BLaER1 treated with 17β-estradiol and CSF1 and Interleukin-3, amounts not matched to agents 10 nM and 100 nM (cell line): ENCODE data around the gene CLPTM1L.

ENCODE experiments used
- H3K27ac ChIP-seq, 11 experiments: shearing (Covaris generic); formaldehyde crosslinking; 2 replicates each; pipeline ENCODE4 v1.8.1; 2022
- H3K27me3 ChIP-seq, 11 experiments: shearing (Covaris generic); formaldehyde crosslinking; 2 replicates each; pipeline ENCODE4 v1.8.1; 2022
- H3K36me3 ChIP-seq, 11 experiments: shearing (Covaris generic); formaldehyde crosslinking; 2 replicates each; pipeline ENCODE4 v1.8.1; 2022
- H3K4me1 ChIP-seq, 10 experiments: shearing (Covaris generic); formaldehyde crosslinking; 2 replicates each; pipeline ENCODE4 v1.8.1; 2022
- H3K4me2 ChIP-seq, 11 experiments: shearing (Covaris generic); formaldehyde crosslinking; 2 replicates each; pipeline ENCODE4 v1.8.1; 2022
- H3K4me3 ChIP-seq, 10 experiments: shearing (Covaris generic); formaldehyde crosslinking; 2 replicates each; pipeline ENCODE4 v1.8.1; 2022
- H3K9ac ChIP-seq, 11 experiments: shearing (Covaris generic); formaldehyde crosslinking; 2 replicates each; pipeline ENCODE4 v1.8.1; 2022
- H3K9me3 ChIP-seq, 11 experiments: shearing (Covaris generic); formaldehyde crosslinking; replicated peaks in 1 of 11; 2 replicates each; pipeline ENCODE4 v1.8.1; 2022
- H4K20me1 ChIP-seq, 11 experiments: shearing (Covaris generic); formaldehyde crosslinking; 2 replicates each; pipeline ENCODE4 v1.8.1; 2022
- Cebpa-rat ChIP-seq, 11 experiments: shearing (Covaris generic); IDR thresholded peaks; 2 replicates each; pipeline ENCODE4 v1.8.1; 2022

CLPTM1L gene

DNA sequence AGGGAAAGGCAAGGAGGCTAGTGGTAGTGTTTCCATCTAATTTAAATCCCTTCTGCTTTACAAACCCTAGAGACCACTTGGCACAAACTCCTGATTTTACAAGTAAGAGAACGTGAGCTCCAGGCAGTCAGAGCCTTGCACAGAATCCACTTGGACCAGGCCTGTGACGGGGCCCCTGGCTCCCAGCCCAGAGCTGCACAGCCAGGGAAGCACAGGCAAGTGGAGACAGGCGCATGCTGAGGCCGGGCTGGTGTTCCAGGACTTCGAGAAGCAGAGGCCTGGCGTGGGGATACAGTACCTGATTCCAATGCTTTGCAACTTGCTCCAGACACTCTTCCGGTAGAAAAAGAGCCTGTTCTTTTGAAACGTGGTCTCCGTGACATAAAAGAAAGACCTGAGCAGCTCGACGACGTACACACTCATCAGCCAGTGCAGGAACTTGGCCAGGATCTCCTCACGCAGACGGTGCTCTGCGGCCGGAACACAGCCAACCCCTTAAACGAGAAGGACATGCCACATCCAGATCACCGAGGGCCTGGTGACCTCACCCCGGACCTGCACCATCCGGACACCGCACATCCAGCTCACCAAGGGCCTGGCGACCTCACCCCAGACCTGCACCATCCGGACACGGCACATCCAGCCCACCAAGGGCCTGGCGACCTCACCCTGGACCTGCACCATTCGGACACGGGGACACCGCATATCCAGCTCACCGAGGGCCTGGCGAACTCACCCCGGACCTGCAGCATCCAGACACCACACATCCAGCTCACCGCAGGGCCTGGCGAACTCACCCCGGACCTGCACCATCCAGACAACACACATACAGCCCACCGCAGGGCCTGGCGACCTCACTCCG, 62.5 kb downstream of the CLPTM1L start:
- Histone ChIP-seq H4K20me1 (peaks cover 0 to 92% (median 27%) of the 10 kb centered on the region in 11 experiments; a peak in 12 of 22 replicates), H3K9ac (no peak overlapping the region), H3K4me2 (no peak overlapping the region), H3K27me3 (no peaks in the 10 kb centered on the region), H3K27ac (no peak overlapping the region), H3K36me3 (peaks cover 0 to 94% (median 84%) of the 10 kb centered on the region in 11 experiments; a peak in 18 of 22 replicates), H3K4me1 (no peaks in the 10 kb centered on the region), H3K9me3 (peaks cover 0 to 26% (median 5%) of the 10 kb centered on the region in 11 experiments; a peak in 7 of 22 replicates), H3K4me3 (no peak overlapping the region)
- TF ChIP-seq Cebpa-rat (IDR thresholded peaks at IDR 0.05): no peak

DNA sequence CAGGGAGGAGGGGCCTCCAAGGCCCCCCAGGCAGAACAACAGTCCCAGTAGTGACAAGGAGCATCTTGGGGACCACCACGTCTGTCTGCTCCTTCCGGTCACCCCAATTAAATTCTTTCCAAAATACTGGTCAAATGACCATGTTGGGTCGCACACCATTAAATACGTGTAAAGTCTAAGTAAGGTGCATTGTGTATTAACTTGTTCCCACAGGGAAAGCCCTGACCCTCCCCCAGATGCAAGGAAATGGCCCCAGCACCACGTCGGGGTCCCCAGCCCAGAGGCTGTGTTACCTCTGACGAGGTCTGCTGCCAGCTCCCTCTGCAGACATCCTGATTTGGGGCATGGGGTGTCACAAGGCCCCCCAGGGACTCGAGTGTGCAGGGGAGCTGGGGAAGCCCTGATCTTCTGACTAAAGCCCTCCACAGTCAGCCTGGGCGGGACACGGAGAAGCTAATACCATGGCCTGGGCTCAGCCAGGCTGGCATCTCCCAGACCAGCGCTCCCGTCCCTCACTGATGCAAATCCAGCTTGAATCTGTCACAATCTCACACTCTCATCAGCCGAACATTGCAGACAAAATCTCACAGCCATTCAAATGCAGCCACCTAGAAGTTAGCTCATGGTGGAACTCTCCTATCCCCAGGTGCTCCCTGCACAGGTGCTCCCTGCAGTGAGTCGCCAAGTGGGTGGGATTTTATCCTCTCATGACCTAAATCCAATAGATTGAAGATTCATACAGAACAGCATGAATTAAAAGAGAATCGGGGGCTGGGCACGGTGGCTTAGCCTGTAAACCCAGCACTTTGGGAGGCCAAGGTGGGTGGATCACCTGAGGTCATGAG, 63.6 kb downstream of the CLPTM1L start:
- H3K27ac ChIP-seq: no peak overlapping the region
- peaks cover 0 to 33% (median 5%) of the 10 kb centered on the region in 11 experiments; a peak in 8 of 22 replicates for H3K9me3 ChIP-seq
- H4K20me1 ChIP-seq: peaks cover 0 to 92% (median 27%) of the 10 kb centered on the region in 11 experiments; a peak in 12 of 22 replicates
- H3K36me3 ChIP-seq: peaks cover 0 to 94% (median 81%) of the 10 kb centered on the region in 11 experiments; a peak in 18 of 22 replicates
- H3K27me3 ChIP-seq: no peaks in the 10 kb centered on the region
- TF ChIP-seq Cebpa-rat (IDR thresholded peaks at IDR 0.05): no peak
- no peak overlapping the region for H3K4me3 ChIP-seq
- no peaks in the 10 kb centered on the region for H3K4me1 ChIP-seq
- no peak overlapping the region for H3K4me2 ChIP-seq
- no peak overlapping the region for H3K9ac ChIP-seq

- peaks cover 0 to 88% (median 27%) of the 10 kb centered on the region in 11 experiments; a peak in 12 of 22 replicates for H4K20me1 ChIP-seq
- H3K27me3 ChIP-seq: no peaks in the 10 kb centered on the region
- no peak overlapping the region for H3K4me3 ChIP-seq
- no peak overlapping the region for H3K4me2 ChIP-seq
- no peak overlapping the region for H3K9ac ChIP-seq
- H3K27ac ChIP-seq: no peak overlapping the region
- TF ChIP-seq Cebpa-rat (IDR thresholded peaks at IDR 0.05): no peak
- peaks cover 0 to 93% (median 75%) of the 10 kb centered on the region in 11 experiments; a peak in 18 of 22 replicates for H3K36me3 ChIP-seq
- peaks cover 0 to 33% (median 5%) of the 10 kb centered on the region in 11 experiments; a peak in 8 of 22 replicates for H3K9me3 ChIP-seq
- H3K4me1 ChIP-seq: no peaks in the 10 kb centered on the region
Measured at GRCh38 chr5:1280177-1281037, 64.5 kb downstream of the CLPTM1L start.

GRCh38 chr5:1279443-1280151, 65.3 kb downstream of the CLPTM1L start:
- Histone ChIP-seq H3K9ac (no peak overlapping the region), H4K20me1 (peaks cover 0 to 85% (median 27%) of the 10 kb centered on the region in 11 experiments; a peak in 11 of 22 replicates), H3K9me3 (peaks cover 0 to 39% (median 5%) of the 10 kb centered on the region in 11 experiments; a peak in 10 of 22 replicates), H3K4me1 (no peaks in the 10 kb centered on the region), H3K27ac (no peak overlapping the region), H3K4me2 (no peak overlapping the region), H3K36me3 (peaks cover 0 to 95% (median 82%) of the 10 kb centered on the region in 11 experiments; a peak in 18 of 22 replicates), H3K4me3 (no peak overlapping the region), H3K27me3 (no peaks in the 10 kb centered on the region)
- TF ChIP-seq Cebpa-rat (IDR thresholded peaks at IDR 0.05): no peak

DNA sequence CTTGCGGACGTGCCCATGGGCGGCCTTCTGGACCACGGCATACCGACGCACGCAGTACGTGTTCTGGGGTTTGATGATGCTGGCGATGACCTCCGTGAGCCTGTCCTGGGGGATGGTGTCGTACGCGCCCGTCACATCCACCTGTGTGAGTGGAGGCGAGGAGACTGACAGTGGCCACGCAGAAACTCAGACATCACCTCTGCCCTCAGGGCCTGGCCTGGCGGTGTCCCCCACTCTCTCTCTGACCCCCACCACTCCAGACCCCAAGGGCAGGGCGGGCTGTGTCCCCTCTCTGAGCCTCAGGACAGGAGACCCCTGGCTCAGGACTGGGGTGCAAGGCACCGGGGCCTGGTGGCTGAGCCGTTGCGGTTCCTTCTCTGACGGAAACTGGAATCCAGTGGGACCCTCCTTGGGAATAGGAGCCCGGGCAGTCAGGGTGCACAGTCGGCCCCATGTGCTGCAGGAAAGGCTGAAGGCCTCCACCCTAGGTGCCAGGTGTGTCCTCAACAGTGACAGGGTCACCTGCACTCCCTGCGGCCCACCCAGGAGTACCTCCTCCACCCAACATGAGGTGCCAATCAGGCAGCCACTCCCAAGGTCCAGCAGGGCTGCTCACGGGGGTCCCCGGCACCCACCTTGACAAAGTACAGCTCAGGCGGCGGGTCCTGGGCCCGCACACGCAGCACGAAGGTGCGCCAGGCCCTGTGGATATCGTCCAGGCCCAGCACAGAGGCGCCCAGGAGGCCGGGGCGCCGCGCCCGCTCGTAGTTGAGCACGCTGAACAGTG, 66.0 kb downstream of the CLPTM1L start:
- Histone ChIP-seq H3K4me1 (no peaks in the 10 kb centered on the region), H3K27ac (no peak overlapping the region), H3K4me3 (no peak overlapping the region), H3K9me3 (peaks cover 0 to 46% (median 8%) of the 10 kb centered on the region in 11 experiments; a peak in 12 of 22 replicates), H3K36me3 (peaks cover 0 to 98% (median 86%) of the 10 kb centered on the region in 11 experiments; a peak in 18 of 22 replicates), H4K20me1 (peaks cover 0 to 88% (median 27%) of the 10 kb centered on the region in 11 experiments; a peak in 11 of 22 replicates), H3K9ac (no peak overlapping the region), H3K4me2 (no peak overlapping the region), H3K27me3 (no peaks in the 10 kb centered on the region)
- TF ChIP-seq Cebpa-rat (IDR thresholded peaks at IDR 0.05): no peak

GRCh38 chr5:1278216-1278615, 66.7 kb downstream of the CLPTM1L start:
- Histone ChIP-seq H3K4me1 (no peaks in the 10 kb centered on the region), H4K20me1 (peaks cover 0 to 84% (median 22%) of the 10 kb centered on the region in 11 experiments; a peak in 11 of 22 replicates), H3K36me3 (peaks cover 0 to 97% (median 86%) of the 10 kb centered on the region in 11 experiments; a peak in 18 of 22 replicates), H3K4me2 (no peak overlapping the region), H3K9ac (no peak overlapping the region), H3K4me3 (no peak overlapping the region), H3K9me3 (peaks cover 0 to 50% (median 10%) of the 10 kb centered on the region in 11 experiments; a peak in 12 of 22 replicates), H3K27ac (no peak overlapping the region), H3K27me3 (no peaks in the 10 kb centered on the region)
- no peak for TF ChIP-seq Cebpa-rat (IDR thresholded peaks at IDR 0.05)

DNA sequence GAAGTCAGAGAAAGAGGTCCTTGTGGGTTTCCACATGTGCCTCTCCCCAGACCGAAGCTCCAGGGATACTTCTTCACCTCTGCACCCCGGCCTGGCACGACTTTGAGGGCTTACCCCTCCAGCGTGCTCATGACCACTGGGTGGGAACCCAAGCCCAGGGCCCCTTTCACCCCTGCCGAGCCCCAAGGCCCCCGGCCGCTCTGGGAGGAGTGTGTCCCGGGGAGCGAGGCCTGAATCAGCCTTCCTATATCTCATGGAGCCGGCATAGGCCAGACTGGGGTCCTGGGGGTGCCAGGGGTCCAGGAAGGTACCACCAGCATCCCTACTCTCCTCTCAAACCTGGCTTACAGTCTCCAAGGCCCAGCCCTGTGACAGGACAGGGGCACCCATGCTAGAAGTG, 67.1 kb downstream of the CLPTM1L start:
- no peak overlapping the region for H3K27ac ChIP-seq
- no peaks in the 10 kb centered on the region for H3K27me3 ChIP-seq
- H3K9me3 ChIP-seq: peaks cover 0 to 50% (median 10%) of the 10 kb centered on the region in 11 experiments; a peak in 12 of 22 replicates
- H3K4me2 ChIP-seq: no peak overlapping the region
- H4K20me1 ChIP-seq: peaks cover 0 to 80% (median 17%) of the 10 kb centered on the region in 11 experiments; a peak in 11 of 22 replicates
- H3K4me1 ChIP-seq: no peaks in the 10 kb centered on the region
- peaks cover 0 to 93% (median 81%) of the 10 kb centered on the region in 11 experiments; a peak in 18 of 22 replicates for H3K36me3 ChIP-seq
- H3K4me3 ChIP-seq: no peak overlapping the region
- H3K9ac ChIP-seq: no peak overlapping the region
- no peak for TF ChIP-seq Cebpa-rat (IDR thresholded peaks at IDR 0.05)
